Left renal cortex interstitium (tissue), 4 donors: Measurements from ENCODE around the gene HS3ST3A1. TPM values are rescaled to one million over a fixed set of nuclear protein-coding genes. Genes with fewer than 3 reads are reported as not detected.

Source experiments
- DNase-seq, 4 donors: peaks; one replicate each; pipeline ENCODE4 v3.0.0-alpha.2; 2013; ENCODE audit warnings: low read depth in 4 of 4, low spot score in 2 of 4, missing footprints in 1 of 4
- polyA plus RNA-seq, 4 donors: library from polyadenylated mRNA; unstranded; fragments of 120-200 nt; gene quantifications; one replicate each; pipeline ENCODE4 v1.2.1, GENCODE V29; 2013; ENCODE audit not compliant: insufficient read length in 4 of 4

The HS3ST3A1 gene
- 1 to 10 TPM; 2.1 to 6.9 (median 5.2) TPM for polyA plus RNA-seq

DNA sequence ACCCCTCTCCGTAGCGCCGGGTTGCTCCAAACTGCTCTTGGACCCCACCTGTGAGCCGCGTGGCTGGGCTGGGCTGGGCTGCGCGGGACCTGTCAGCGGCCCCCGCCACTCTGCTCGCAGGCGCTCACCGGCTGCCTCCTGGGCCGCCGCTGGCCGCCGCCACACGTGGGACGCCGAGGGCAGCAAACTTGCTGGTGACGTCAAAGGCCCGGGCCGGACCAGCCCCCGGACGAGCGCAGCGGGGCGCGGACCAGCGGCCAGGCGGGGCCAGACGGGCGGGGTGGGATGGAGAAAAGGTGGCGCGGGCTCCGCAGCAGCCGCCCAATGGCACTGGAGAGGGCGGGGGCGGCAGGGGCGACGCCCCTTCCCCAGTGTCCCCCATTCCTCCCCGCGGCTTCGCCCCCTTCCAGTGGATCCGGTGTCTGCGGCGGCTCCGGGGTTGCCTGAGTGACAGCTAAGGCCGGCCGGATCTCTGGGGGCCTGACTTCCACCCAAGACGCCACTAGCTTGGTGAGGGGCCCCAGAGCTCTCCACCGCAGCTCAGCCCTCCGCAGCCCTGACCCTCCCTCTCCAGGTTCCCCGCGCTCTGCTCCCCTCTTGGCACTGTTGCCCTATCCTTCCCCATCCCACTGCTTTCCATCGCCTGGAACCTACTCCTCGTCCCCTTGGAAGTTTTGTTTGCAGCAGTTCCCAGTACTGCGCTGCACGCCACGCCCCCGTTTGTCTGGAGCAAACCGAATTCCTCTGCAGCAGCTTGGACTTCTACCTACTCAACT, at the start of gene HS3ST3A1:
HS3ST3A1 (minus strand) TSS at position 154 of the 776 bp plus-strand sequence. CDS start 800 bp downstream, outside the sequence.
- DNase-seq = no peak

DNA sequence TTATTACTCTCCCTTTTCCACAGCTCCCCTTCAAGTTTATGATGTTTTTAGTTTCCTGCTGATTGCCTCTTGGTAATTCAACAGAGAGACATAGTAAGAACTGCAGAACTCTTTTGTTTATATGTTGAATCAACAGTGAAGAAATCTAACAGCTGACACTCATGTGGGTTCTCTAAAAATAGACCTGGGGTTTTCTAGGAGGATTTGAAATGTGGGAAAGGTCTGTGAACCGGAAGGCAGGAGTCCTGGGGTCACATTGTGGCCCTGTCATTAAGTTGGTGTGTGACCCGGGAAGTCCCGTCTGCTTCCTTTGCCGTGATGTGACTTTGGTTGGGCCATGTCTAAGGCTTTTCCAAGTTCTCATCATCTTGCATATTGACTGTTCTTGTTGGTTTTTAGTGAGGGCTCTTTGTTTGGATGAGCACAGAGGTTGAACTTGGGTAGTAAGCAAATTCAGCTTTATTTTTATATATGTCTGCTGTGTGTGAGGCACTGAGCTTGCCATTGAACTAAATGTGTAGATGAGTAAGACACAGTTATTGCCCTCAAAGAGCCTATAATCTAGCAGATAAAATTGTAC, 48.5 kb upstream of the HS3ST3A1 start:
- DNase-seq = no peak

DNA sequence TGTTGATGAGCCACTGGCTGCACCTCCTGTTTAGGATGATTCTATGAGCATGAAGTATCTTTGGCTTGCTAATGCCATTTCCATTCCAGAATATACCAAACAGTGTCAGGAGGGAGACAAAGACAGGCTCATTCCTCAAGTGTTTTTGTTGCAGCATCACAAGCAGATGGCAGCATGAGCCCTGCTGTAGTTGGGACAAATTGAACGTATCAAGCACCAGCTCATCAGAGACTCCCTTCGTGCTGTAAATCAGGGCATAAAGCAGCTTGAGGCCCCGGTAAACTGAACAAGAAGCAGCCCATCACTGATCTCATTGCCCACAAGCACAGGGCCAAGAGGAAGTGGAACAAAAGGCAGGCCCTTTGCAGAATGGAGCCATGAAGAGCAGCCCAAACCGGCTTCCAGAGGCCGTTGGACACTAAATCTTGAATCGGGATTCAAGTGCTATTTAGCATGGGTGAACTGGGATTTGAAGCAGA, 45.9 kb upstream of the HS3ST3A1 start:
- DNase-seq = no peak

DNA sequence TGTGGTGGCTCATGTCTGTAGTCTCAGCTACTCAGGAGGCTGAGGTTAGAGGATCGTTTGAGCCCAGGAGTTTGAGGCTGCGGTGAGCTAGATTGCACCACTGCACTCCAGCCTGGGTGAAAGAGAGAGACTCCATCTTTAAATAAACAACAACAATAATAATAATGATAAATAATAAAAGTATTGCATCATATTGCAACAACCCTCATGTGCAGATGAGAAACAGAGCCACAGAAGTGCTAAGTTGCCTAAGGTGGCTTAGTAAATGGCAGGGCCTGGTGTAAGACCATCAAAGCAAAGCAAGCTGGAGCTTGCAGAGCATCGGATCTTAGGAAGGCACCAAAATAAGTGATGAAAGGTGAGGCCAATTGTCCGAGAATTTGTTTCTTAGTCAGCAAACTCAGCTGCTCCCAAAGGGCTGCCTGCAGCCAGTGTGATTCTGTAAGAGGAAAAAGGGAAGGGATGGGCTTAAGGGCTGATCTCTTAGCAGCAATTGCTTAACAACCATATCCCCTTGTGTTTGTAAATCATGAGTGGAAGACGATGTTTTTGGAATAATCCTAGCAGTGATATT, 45.3 kb upstream of the HS3ST3A1 start:
- DNase-seq = no peak

DNA sequence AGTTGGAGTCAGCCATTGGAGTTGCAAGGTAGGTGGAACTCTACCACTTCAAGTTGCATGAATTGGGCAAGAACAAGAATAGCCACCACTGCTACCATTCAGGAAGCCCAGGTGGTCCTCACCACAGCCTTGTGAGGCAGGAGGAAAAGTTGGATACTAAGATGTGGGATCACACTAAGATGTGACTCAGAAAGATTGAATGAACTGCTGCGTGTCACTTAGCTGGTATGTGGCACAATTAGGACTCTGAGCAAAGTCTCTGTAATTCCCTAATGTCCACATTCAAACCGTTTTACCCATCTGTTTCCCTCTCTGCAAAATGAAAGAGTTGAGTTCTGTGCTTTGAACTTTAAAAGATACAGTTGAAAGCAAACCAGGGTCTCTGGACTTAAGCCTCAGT, 44.7 kb upstream of the HS3ST3A1 start:
- DNase-seq = no peak

DNA sequence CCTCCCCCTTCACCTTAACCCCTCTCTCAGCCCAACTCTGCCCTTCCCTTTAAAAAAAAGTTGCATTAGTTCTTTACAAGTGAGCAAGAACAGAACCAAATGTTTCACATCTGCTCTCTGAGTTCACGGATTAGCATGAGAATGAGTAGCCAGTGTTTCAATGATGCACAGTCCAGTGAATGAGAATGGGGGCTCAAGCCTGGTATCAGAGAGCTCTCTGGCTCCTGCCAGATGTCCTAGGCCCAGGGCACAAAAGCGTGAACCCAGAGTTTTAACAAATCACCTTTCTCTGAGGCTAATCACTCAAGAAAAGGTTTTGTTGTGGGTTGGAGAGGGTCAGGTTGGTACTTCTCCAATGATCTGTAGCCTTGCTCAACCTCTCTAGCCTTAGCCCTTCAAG, 41.5 kb upstream of the HS3ST3A1 start:
- DNase-seq = no peak

DNA sequence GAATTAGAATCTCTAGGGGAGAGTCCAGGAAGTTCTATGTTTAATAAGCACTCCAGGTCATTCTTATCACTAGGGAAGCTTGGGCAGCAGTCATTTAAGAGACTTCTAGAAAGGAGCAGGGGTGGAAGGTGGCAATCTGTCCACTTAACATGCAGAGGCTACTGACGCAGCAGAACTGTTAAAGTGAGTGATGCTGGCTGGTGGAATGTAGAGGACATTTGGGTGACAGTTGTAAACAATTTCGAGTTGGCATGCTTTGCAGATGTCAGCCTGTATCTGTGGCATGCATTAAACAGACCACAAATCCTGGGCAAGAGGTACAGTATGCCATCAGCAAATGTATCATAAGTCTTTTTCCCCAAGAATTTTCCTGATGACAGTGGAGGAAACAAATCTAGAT, 40.5 kb upstream of the HS3ST3A1 start:
- no peak for DNase-seq

DNA sequence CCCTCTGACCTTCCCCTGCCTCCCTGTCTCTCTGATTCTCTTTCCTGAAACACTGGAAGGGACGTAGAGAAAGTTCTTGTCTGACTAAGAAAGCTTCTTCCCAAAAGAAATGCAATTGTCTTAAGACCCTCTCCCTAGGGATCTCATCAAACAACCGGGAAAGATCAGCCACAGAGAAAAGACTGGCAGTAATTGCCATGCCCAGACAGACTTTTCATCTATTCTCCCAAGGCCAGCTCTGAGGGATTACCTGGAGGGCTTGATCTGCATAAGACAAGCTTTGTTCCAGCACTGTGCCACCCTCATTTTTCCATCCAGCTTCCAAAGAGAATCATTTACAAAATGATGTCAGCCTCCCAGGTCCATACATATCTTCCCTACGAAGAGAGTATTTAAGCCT, 38.8 kb upstream of the HS3ST3A1 start:
- DNase-seq = no peak

DNA sequence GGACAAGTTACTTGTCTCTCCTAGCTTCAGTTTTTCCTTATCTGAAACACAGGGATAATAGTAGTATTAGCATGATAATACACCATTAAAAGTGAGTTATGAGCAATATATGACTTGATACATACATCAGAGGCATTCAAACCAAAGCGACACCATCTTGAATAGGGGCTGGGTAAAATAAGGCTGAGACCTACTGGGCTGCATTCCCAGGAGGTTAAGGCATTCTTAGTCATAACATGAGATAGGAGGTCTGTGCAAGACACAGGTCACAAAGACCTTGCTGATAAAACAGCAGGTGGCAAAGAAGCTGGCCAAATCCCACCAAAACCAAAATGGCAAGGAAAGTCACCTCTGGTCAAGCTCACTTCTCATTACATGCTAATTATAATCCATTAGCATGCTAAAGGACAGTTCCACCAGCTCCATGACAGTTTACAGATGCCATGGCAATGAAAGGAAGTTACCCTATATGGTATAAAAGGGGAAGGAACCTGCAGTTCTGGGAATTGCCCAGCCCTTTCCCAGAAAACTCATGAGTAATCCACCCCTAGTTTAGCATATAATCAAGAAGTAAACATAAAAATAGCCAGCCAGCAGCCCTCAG, 37.2 kb upstream of the HS3ST3A1 start:
- no peak for DNase-seq

DNA sequence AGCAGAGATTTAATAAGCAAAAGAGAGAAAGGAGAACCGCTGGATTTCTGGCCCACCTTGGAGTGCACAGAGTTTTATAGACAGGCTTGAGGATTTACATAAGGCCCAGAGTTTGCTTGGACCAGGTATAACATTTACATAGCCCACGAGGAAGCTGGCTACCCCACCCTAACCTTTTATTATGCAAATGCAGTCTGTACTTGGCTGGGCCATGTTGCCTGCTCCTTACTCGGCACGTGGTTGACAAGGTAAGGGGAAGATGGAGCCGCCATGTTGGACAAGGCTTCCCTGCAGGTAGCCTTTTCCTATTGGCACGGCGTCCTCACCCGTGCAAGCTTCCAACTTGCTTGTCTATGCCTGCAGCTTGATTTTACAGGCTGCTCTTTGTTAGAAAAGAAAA, 35.2 kb upstream of the HS3ST3A1 start:
- no peak for DNase-seq

DNA sequence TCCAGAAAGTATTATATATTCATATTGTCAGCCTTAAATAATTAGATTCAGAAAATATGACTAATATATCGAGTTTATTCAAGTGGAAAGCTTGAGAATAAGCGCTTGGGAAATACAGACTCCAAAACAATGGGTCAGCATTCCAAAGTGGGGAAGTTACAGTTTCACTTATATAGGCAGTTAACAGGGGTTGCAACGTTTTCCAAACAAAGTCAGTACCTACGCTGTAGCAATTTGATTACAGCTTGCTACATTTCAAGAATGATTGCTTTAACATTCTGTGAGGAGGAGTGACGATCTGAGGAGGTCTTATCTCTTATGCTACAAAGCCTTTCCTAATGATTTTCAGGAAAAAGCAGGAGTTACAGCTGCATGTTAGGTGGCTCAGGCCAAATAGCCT, 34.2 kb upstream of the HS3ST3A1 start:
- DNase-seq = no peak

DNA sequence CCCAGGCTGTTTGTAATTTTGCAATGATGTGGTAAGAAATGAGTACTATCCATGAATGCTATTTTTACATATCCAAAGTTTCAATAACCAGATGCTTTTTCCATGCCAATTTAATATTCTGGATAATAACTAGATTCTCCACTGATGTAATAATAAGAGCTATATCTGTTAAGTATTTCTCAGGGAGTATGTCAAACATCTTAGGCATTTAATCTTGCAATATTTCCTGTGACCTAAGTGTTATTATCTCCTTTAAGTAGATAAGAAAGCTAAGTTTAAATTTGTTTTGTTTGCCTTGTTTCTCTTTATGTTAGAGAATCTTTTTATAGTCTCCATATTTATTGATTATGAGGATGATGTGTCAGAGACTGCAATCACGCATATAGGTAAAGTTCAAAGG, 32.3 kb upstream of the HS3ST3A1 start:
- no peak for DNase-seq

DNA sequence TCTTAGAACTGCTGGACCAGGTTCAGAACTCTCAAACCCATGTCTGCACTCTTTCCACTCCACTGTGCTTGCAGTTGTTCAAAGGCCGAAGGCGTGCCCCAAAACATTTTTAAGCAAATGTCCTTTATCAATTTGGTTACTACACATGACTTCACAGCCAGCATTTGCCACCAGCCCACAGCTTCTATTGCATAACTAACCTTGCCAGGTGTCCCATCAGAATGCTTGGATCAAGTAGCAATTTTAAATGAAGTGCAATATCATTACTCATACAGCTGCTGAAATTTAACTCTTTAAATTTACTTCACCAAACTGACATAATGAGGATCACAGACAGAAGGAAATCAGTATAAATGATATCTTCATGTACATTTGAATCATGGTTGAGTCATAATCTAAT, 29.8 kb upstream of the HS3ST3A1 start:
- DNase-seq = no peak

DNA sequence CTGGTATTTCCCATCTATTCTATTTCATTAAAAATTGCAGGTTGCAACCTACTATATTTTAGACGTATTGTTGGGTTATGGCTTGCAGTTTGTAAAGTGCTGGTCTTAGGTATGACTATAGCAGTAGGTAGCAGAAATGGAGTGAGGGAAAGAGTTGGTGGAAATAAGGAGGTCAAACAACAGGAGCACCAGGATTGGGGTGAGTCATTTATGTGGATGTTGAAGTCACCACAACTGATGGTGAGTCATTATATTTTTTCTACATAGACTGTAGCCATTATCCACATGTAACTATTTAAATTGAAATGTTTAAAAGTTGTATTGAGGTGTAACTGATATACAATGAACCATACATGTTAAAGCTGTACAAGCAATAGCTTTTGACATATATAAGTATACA, 25.0 kb upstream of the HS3ST3A1 start:
- DNase-seq = no peak

DNA sequence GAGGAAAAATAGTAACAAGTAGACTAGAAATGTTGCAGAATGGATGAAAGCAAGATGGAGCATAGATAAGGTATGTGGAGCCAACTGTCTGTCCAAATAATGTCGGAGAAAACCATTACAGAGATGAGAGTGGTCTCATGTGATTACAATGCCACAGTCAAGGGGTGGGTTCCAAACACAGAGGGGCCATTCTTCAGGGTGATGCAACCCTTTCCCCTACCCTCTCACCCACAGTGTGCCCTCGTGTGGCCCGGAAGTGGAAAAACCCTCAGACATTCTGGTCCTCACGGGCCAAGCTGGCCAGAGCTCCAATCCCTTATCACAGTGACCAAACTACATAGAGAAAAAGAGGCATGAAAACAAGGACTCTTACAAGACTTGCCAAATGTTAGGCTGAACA, 17.7 kb upstream of the HS3ST3A1 start:
- DNase-seq = no peak

DNA sequence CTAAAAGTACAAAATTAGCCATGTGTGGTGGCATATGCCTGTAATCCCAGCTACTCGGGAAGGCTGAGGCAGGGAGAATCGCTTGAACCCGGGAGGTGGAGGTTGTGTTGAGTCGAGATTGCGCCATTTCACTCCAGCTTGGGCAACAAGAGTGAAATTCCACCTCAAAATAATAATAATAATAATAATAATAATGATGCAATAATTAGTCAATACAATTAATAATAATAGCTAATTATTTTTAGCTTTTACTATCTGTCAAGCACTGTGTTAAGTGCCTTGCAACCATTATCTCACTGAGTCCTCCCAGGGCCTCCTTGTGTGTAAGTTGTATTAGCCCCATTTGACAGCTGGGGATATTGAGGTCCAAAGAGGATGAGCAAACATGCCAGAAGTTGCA, 14.3 kb upstream of the HS3ST3A1 start:
- DNase-seq = no peak

DNA sequence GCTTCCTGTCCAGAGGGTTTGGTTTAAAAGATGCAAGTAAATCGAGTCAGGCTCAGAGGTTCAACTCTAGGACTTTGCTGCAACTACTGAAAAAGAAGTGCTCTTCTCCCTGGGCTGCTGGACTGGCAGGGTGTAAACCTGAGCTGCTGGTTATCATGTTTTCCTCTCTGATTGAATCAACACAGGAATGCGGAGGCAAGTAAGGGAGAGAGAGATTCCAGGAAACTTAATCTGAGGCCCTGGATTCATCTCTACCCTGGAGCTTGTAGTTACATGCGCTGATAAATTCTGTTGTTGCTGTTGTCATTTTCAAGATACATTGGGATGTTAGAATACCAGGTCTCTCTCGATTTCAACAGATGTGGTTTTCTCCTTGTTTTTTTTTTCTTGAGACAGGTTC, 8.2 kb upstream of the HS3ST3A1 start:
- no peak for DNase-seq

DNA sequence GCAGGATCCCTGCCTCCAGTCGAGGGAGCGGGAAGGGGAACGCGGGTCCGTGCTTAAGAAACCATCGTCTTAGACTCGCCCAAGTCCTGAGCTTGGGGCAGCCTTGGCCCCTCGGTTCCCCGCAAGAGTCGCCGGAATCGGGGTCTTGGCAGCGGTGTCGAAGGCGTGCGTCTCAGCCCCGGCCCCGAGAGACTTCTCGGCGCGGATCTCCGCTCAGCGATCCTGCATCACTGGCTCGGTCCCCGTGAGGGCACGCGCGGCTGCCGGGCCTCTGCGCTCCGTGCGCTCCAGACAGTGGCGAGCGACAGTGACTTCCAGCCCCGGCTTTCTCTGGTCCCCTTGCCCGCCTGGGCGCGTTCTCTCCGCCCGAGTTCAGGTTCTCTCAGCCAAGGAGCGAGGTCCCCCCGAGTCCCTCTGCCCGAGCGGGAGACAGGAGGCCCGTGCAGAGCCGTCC, 380 bp downstream of the HS3ST3A1 start:
- no peak for DNase-seq

DNA sequence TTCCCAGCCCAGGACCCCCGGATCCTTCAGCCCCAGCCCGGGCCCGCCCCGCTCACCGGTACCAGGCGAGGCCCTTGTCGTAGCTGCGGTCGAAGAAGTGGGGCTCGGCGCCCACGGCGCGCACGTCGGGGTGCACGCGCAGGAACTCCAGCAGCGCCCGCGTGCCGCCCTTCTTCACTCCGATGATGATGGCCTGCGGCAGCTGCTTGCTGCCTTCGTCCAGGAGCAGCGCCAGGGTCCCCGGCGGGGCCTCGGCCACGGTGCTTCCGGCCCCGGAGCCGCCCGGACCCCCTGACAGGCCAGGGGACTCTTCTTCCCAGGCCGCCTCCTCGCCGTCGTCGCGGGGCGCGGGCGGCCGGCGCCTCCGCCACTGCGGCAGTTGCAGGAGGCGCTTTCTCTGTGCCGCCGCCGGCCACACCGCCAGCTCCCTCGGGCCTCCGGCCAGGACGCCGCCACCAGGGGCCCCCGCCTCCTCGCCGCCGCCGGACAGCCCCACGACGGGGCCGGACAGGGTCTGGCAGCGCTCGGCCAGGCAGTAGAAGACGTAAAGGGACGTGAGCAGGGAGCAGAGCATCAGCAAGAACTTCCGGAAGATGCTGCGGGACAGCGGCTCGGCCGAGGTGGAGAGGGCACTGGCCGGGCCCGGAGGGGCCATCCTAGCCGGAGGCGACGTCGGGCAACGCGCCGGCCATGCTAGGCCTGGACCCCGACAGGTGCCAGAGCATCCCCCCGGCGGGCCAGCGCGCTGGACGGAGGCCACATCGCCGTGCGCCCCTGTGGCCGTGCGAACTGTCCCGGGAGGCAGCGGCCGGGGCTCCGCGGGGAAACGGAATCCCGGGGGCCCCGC, 1.0 kb downstream of the HS3ST3A1 start:
- no peak for DNase-seq

DNA sequence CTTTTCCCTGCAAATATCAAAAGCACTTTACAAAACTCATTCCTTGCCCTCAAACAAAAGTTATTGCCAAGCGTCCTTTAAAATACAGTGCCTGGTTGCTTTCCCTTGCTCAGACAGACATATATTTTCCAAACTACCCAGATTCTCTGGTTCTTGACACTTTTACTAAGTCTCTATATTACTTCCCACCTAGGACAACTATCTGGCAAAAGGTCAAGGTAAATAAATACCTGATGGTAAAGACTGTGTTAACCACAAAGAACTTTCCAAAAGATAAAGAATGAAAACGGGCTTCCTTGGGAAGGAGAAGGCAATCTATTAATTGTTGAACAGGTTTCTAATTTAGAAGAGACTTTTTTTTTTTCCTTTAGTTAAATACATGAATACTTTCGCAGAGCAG, 1.9 kb downstream of the HS3ST3A1 start:
- DNase-seq = no peak

DNA sequence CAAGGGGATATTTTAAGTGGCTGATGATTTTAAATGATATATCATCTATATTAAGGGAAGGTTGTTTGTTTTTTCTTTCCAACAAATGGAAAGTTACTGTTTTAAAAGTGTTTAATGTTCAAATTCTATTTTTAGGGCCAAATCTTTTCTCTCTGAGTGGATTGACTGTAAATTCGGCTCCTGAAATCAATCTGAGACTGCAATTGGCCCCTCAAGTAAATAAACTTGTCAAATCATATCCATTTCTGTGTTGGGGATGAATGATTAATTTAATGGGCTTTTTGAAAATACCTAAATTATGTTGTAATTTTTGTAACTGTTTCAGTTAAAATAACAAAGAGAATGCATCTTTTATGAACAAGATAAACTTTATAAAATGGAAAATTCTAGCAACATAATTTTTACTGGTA, 2.6 kb downstream of the HS3ST3A1 start:
- no peak for DNase-seq
